AG20443 (cell line): Measurements from ENCODE around the gene SLC5A5.
A peak's percentile ranks its signal among the peaks of the same experiment; 100 is the strongest.
"Not testable (repeated sequence)": the region's sequence is repeated elsewhere in the genome, so short reads cannot be mapped to it uniquely, and the experiment has no call there.

ENCODE experiments used
- DNase-seq: peaks from one replicate; pipeline ENCODE4 v3.0.0; 2012; ENCODE audit warnings: low spot score, mixed read lengths

SLC5A5 gene

DNA sequence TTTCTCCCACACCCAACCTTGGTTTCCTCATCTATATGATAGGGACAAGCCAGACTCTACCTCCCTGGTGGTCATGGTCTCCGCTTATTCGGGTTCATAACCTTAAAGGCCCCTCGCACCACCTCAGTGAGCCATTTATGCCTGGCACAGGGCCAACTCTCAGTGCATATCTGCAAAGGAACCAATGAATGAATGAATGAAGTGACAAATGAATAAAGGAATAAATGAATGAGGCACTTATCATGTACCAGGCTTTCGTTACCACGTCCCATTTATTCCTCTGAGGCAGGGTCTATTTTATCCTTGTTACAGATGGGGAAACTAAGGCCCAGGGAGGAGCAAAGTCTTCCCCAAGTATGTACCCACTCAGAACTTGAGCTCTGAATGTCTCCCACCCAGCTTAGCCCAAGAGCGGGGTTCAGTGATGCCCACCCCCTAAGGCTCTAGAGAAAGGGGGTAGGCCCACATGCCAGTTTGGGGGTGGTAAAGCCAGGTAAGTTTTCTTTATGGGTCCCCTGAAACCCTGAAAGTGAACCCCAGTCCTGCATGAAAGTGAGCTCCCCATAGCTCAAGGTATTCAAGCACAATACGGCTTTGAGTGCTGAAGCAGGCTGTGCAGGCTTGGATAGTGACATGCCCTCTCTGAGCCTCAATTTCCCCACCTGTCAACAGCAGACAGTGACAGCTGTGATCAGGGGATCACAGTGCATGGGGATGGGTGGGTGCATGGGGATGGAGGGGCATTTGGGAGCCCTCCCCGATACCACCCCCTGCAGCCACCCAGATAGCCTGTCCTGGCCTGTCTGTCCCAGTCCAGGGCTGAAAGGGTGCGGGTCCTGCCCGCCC is 490 bp upstream of the SLC5A5 start:
- DNase-seq = no peak

- no peak for DNase-seq
These were observed 681 bp downstream of the SLC5A5 start for GRCh38 chr19:17872251-17873001.

GRCh38 chr19:17873786-17874757 is 2.3 kb downstream of the SLC5A5 start:
- peak; percentile 71 for DNase-seq

GRCh38 chr19:17874758-17875135 is 3.0 kb downstream of the SLC5A5 start:
- no peak for DNase-seq

GRCh38 chr19:17877696-17878095 is 6.0 kb downstream of the SLC5A5 start:
- no peak for DNase-seq

DNA sequence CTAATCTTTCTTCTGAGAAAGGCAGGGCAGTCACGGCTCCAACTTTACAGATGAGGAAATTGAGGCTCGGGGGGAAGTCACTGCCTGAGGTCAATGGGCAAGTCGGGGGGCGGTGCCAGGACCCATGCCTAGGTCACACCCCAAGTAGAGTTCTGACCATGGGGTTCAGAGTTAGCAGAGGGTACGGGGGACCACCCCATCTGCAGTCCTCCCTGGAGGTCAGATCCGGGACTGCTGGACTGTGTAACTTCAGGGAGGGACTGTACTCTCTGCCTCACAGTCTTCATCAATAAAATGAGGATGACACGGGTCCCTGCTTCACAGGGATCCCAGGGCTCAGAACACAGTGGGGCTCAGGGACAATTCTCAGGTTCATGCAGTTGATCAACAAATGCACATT is 7.7 kb downstream of the SLC5A5 start:
- DNase-seq = no peak

- DNase-seq = no peak
These were observed 10.0 kb downstream of the SLC5A5 start for GRCh38 chr19:17881701-17882100.

DNA sequence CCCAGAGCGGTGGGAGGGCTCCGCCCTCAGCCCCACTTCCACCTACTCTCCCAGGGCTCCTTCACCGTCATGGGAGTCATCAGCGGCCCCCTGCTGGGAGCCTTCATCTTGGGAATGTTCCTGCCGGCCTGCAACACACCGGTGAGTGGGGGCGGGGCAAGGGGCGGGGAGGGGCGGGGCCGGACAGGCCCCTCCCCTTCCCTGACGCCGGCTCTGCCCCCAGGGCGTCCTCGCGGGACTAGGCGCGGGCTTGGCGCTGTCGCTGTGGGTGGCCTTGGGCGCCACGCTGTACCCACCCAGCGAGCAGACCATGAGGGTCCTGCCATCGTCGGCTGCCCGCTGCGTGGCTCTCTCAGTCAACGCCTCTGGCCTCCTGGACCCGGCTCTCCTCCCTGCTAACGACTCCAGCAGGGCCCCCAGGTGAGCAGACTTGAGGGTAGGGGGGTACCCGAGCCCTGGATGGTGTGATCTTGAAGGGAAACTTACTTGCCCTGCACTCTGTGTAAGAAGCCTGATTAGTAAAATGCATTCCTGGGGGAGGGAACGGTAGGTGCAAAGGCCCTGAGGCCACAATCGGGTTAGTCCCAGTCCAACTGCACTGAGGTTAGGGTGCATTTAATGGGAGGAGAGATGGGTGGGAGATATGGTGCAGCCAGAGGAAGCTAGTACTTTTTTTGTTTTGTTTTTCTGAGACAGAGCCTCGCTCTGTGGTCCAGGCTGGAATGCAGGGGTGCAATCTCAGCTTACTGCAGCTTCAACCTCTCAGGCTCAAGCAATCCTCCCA is 12.1 kb downstream of the SLC5A5 start:
- DNase-seq = no peak

- DNase-seq = no peak
These were observed 14.8 kb downstream of the SLC5A5 start for GRCh38 chr19:17886515-17886914.

DNA sequence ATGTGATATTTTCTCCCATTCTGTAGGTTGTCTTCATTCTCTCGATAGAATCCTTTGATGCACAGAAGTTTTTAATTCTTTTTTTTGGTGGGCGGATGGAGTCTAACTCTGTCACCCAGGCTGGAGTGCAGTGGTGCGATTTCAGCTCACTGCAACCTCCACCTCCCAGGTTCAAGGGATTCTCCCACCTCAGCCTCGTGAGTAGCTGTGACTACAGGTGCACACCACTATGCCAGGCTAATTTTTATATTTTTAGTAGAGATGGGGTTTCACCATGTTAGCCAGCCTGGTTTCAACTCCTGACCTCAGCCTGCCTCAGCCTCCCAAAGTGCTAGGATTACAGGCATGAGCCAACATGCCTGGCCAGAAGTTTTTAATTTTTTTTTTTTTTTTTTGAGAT is 15.5 kb downstream of the SLC5A5 start:
- DNase-seq = not testable (repeated sequence)

- DNase-seq = no peak
These were observed 16.5 kb downstream of the SLC5A5 start for GRCh38 chr19:17888260-17888659.

- peak; percentile 79 for DNase-seq
These were observed 18.0 kb downstream of the SLC5A5 start for GRCh38 chr19:17889609-17890214.

GRCh38 chr19:17893766-17894165 is 22.0 kb downstream of the SLC5A5 start:
- no peak for DNase-seq

GRCh38 chr19:17902701-17903100 is 31.0 kb downstream of the SLC5A5 start:
- DNase-seq = peak; percentile 63

GRCh38 chr19:17908244-17908643 is 36.5 kb downstream of the SLC5A5 start:
- no peak for DNase-seq

DNA sequence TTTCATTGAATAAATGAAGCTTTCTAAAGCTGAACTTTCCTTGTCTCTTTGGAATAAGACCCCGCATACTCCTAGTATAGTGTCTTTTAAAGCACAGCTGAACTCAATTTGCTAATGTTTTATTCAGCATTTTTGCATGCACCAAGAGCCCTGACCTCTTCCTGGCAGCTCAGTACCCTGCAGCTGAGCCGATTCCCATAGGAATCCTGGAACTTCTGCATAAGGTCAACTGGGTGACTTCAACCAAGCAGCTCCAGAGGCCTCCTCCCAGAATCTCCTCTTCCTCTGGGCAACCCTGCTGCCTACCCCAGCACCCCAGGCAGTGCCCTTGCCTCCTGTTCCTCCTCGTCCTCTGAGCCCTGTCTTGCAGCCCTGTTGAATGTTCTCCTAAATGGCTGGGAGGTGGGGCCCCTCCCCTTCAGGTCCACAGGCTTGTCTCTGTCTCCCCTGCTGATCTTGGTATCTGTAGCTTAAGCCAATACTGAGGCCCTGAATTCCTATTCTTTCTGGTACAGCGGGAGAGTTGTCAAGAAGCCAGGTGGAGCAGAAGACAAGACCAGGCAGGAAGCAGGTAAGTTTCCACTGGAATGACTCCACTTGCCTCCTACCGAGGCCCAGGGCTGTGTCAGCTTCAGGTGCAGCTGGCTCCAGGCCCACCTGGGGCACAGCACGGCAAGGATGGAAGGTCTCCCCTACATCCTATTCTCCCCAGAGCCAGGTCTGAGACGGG is 37.4 kb downstream of the SLC5A5 start:
- DNase-seq = no peak

- DNase-seq = no peak
These were observed 39.1 kb downstream of the SLC5A5 start for GRCh38 chr19:17910791-17911360.

DNA sequence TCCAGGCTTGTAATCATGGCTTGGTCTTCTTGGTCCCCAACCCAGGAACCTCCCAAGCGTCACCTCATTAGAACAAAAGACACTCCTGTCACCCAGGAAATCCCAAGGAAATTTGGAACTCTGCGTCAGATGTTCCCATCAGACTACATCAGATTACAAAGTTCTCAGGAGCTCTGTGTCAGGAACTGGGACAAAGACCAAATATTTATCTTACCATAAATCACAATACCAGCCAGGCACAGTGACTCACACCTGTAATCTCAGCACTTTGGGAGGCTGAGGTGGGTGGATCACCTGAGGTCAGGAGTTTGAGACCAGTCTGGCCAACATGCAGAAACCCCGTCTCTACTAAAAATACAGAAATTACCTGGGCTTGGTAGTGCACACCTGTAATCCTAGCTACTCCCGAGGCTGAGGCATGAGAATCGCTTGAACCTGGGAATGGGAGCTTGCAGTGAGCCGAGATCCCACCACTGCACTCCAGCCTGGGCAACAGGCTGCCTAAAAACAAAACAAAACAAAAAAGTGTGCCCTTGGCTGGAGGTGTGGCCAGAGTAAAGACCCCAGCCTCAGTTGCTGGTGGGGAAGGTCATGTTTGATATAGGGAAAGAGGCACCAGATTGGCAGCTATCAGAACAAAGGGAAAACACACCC is 44.3 kb downstream of the SLC5A5 start:
- DNase-seq = no peak

DNA sequence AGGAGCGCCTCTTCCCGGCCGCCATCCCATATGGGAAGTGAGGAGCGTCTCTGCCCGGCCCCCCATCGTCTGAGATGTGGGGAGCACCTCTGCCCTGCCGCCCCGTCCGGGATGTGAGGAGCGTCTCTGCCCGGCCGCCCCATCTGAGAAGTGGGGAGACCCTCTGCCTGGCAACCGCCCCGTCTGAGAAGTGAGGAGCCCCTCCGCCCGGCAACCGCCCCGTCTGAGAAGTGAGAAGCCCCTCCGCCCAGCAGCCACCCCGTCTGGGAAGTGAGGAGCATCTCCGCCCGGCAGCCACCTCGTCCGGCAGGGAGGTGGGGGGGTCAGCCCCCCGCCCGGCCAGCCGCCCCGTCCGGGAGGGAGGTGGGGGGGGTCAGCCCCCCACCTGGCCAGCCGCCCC is 46.4 kb downstream of the SLC5A5 start:
- DNase-seq = not testable (repeated sequence)
